A673 (cell line): ENCODE measurements around the gene CRHR1. TPM values are rescaled to one million over a fixed set of nuclear protein-coding genes. Genes with fewer than 3 reads are reported as not detected.

Source experiments
- BruUV-seq: library from RNA; stranded (reverse); fragments of 400-500 nt; replicated peaks from 2 replicates; lab custom pipeline; 2021; lab: Mats Ljungman, UMichigan
- CTCF ChIA-PET: fragments of 300-600 bp; sonication (Branson Sonifier 250); formaldehyde crosslinking; loops from one replicate; lab custom pipeline; 2022; ENCODE audit warnings: antibody characterized with exemption; lab: Charles Lee
- POLR2A ChIA-PET: fragments of 300-600 bp; sonication (Branson Sonifier 250); formaldehyde crosslinking; loops from one replicate; lab custom pipeline; 2022; ENCODE audit warnings: antibody characterized with exemption; ENCODE audit not compliant: low non-redundant PET; lab: Charles Lee
- DNase-seq: peaks from one replicate; pipeline ENCODE4 v3.0.0-alpha.2; 2015; ENCODE audit warnings: low spot score
- H3K27ac ChIP-seq: fragments of 200-600 bp; sonication (generic); 2 replicates; pipeline ENCODE4 v1.5.1; 2016; ENCODE audit warnings: mixed run types, low read depth, mild to moderate bottlenecking, mixed read lengths, antibody characterized with exemption, low read length; ENCODE audit not compliant: poor library complexity, severe bottlenecking
- H3K27me3 ChIP-seq: fragments of 200-600 bp; sonication (generic); replicated peaks from 2 replicates; pipeline ENCODE4 v1.6.1; 2017; ENCODE audit warnings: mixed run types, low read depth, mild to moderate bottlenecking, mixed read lengths, antibody characterized with exemption, low read length; ENCODE audit not compliant: insufficient read depth, poor library complexity
- H3K36me3 ChIP-seq: fragments of 200-600 bp; sonication (generic); 2 replicates; pipeline ENCODE4 v1.6.1; 2016; ENCODE audit warnings: mixed run types, mild to moderate bottlenecking, mixed read lengths, antibody characterized with exemption, low read length; ENCODE audit not compliant: insufficient read depth, poor library complexity, severe bottlenecking
- H3K4me1 ChIP-seq: fragments of 200-600 bp; sonication (generic); 2 replicates; pipeline ENCODE4 v1.6.1; 2017; ENCODE audit warnings: mixed run types, mild to moderate bottlenecking, mixed read lengths, antibody characterized with exemption, low read length; ENCODE audit not compliant: insufficient read depth, poor library complexity, severe bottlenecking
- H3K4me3 ChIP-seq: fragments of 200-600 bp; sonication (generic); 2 replicates; pipeline ENCODE4 v1.5.1; 2016; ENCODE audit warnings: low read depth, mixed run types, mild to moderate bottlenecking, mixed read lengths, low read length; ENCODE audit not compliant: poor library complexity, severe bottlenecking
- H3K9me3 ChIP-seq: fragments of 200-600 bp; sonication (generic); 2 replicates; pipeline ENCODE4 v1.6.1; 2016; ENCODE audit warnings: mixed run types, low read depth, mild to moderate bottlenecking, mixed read lengths, antibody characterized with exemption, low read length; ENCODE audit not compliant: poor library complexity, severe bottlenecking
- EZH2 ChIP-seq: fragments of 200-600 bp; sonication (generic); IDR thresholded peaks from 2 replicates; pipeline ENCODE4 v1.6.1; 2017; ENCODE audit warnings: borderline replicate concordance, low read depth, mild to moderate bottlenecking, mixed read lengths, antibody characterized with exemption, low read length; ENCODE audit not compliant: poor library complexity, severe bottlenecking
- intact Hi-C: fragments of 100-400 bp; cut with micrococcal nuclease; formaldehyde crosslinking; loops from one replicate; pipeline ENCODE4 v1.10.0; 2022; ENCODE audit not compliant: unreplicated experiment
- total RNA-seq: library from RNA; stranded (reverse); gene quantifications from 2 replicates; pipeline ENCODE4 v1.2.3, GENCODE V29; 2021
- TF ChIP-seq, protein P1 (sequence below): fragments of 300-800, 200-600 bp; sonication (generic); conservative IDR thresholded peaks from 2 replicates; pipeline ENCODE4 v1.5.1; 2017; ENCODE audit warnings: low read depth, mild to moderate bottlenecking, antibody characterized with exemption, low read length, moderate library complexity, mixed read lengths

CRHR1 gene
- total RNA-seq, 1 experiment from 2014 or later = not detected

DNA sequence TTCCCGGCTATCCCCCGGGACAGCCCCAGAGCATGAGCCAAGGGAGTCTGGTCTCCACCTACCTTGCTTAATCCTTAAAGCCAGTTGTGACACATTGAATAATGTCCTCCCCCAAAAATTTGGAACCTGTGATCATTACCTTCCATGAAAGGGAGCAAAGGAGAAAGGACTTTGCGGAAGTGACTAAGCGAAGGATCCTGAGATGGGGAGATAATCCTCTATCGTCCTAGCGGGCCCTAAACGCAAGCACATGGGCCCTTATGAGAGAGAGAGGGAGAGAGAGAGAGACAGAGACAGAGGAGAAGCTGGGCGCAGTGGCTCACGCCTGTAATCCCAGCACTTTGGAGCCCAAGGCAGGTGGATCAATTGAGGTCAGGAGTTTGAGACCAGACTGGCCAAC is 70.1 kb downstream of the CRHR1 start:
- intact Hi-C loops = no loop called here
- H3K4me3 ChIP-seq = no peak overlapping the region
- no TSS peak for BruUV-seq
- no peaks in the 10 kb centered on the region for H3K9me3 ChIP-seq
- H3K27me3 ChIP-seq = no peaks in the 10 kb centered on the region
- H3K4me1 ChIP-seq = no peaks in the 10 kb centered on the region
- ChIA-PET POLR2A (no interaction called here), CTCF (no interaction called here)
- H3K36me3 ChIP-seq = no peaks in the 10 kb centered on the region
- no peak overlapping the region for H3K27ac ChIP-seq
- DNase-seq = no peak
- TF ChIP-seq, protein P1, sequence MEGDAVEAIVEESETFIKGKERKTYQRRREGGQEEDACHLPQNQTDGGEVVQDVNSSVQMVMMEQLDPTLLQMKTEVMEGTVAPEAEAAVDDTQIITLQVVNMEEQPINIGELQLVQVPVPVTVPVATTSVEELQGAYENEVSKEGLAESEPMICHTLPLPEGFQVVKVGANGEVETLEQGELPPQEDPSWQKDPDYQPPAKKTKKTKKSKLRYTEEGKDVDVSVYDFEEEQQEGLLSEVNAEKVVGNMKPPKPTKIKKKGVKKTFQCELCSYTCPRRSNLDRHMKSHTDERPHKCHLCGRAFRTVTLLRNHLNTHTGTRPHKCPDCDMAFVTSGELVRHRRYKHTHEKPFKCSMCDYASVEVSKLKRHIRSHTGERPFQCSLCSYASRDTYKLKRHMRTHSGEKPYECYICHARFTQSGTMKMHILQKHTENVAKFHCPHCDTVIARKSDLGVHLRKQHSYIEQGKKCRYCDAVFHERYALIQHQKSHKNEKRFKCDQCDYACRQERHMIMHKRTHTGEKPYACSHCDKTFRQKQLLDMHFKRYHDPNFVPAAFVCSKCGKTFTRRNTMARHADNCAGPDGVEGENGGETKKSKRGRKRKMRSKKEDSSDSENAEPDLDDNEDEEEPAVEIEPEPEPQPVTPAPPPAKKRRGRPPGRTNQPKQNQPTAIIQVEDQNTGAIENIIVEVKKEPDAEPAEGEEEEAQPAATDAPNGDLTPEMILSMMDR = no peak
- no peak for TF ChIP-seq EZH2

DNA sequence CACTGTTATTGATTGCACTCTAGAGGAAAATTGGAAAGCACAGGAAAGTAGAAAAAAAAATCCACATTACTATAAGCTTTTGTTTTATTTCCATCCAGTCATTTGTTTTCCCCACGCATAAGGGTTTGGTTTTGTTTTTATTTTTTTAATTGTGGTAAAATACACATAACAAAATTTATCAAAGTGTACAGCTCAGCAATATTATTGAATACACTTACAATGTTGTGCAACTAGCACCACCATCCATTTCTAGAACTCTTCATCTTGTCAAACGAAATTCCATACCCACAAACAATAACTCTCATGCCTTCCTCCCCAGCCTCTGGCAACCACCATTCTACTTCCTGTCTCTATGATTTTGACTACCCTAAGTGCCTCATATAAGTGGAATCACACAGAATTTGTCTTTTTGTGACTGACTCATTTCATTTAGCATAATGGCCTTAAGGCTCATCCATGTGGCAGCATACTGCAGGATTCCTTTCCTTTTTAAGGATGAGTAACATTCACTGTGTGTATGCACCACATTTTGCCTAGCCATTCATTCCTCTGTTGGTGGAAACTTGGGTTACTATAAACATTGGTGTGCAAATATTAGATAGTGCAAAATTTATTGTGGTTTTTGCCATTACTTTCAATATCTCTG is 71.7 kb downstream of the CRHR1 start:
- no peaks in the 10 kb centered on the region for H3K4me1 ChIP-seq
- no peak overlapping the region for H3K27ac ChIP-seq
- intact Hi-C loops = no loop called here
- ChIA-PET CTCF (no interaction called here), POLR2A (interaction anchor here (0.5 kb wide), 1 partner anchor 245 kb away, joined by 3 read pairs; no protein-coding TSS in a partner anchor)
- no peaks in the 10 kb centered on the region for H3K36me3 ChIP-seq
- BruUV-seq = no TSS peak
- H3K9me3 ChIP-seq = no peaks in the 10 kb centered on the region
- no peak for DNase-seq
- TF ChIP-seq, protein P1 = no peak
- no peak for TF ChIP-seq EZH2
- H3K27me3 ChIP-seq = no peaks in the 10 kb centered on the region
- H3K4me3 ChIP-seq = no peak overlapping the region

DNA sequence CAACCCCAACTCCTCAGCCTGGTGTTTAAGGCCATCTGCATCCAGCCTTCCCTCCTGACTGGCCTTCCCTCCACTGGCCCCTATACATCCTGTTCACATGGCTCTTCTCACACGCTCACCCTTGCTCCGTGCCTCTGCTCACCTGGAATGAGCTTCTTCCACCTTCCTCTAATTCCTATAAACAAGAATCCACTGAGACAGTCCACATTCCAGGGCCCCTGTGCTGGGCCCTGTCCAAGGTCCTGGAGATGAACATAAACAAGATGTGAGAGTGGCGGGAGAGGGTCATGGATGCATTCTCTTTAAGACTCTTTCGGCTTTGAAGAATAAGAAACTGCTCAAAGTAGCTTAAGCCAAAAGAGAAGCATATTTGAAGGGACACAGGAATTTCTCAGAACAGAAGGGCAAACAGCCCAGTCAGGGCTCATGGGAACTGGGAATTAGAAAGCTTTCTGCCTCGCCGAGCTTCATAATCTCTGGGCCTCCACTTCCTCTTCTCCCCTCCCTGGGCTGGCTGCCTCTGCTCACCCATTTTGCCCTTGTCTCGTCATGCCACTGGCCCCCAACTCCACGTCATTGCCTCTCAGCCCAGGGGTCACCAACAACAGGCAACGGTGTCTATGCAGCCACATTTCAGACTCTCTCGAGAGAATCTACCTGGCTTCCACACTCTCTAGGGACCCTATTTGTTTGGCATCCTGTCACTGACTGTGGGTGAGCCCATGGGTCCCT is 74.0 kb downstream of the CRHR1 start:
- no peak overlapping the region for H3K27ac ChIP-seq
- H3K36me3 ChIP-seq = no peaks in the 10 kb centered on the region
- H3K27me3 ChIP-seq = no peaks in the 10 kb centered on the region
- no peak overlapping the region for H3K4me3 ChIP-seq
- no peak for DNase-seq
- ChIA-PET CTCF (no interaction called here), POLR2A (no interaction called here)
- intact Hi-C loops = no loop called here
- no TSS peak for BruUV-seq
- TF ChIP-seq, protein P1 = no peak
- TF ChIP-seq EZH2 = no peak
- no peaks in the 10 kb centered on the region for H3K4me1 ChIP-seq
- H3K9me3 ChIP-seq = no peaks in the 10 kb centered on the region
